Neutrophil (primary cell): ENCODE data around the gene SP3.

Experiments used
- H3K27ac ChIP-seq: fragments of 200-600 bp; sonication (generic); 2 replicates; pipeline ENCODE4 v1.5.1; 2016; ENCODE audit warnings: mild to moderate bottlenecking, moderate library complexity
- H3K27me3 ChIP-seq: fragments of 200-600 bp; sonication (generic); 2 replicates; pipeline ENCODE4 v1.6.0; 2016; ENCODE audit warnings: mild to moderate bottlenecking
- H3K36me3 ChIP-seq: fragments of 200-600 bp; sonication (generic); 2 replicates; pipeline ENCODE4 v1.5.1; 2017
- H3K4me1 ChIP-seq, 2 experiments: fragments of 200-600 bp in 1 of 2; sonication (generic) in 1 of 2; 1 replicate in 1 of 2; 2 replicates in 1 of 2; pipeline versions ENCODE4 v1.5.1 to v1.6.1; 2013 to 2016; ENCODE audit warnings: low read depth in 1 of 2, low read length in 1 of 2, mild to moderate bottlenecking in 1 of 2, moderate library complexity in 1 of 2; ENCODE audit not compliant: control insufficient read depth in 1 of 2, insufficient read depth in 1 of 2
- H3K4me3 ChIP-seq, 2 experiments: fragments of 200-600 bp in 1 of 2; sonication (generic) in 1 of 2; 1 replicate in 1 of 2; 2 replicates in 1 of 2; pipeline ENCODE4 v1.5.1; 2013 to 2016; ENCODE audit warnings: low read depth in 1 of 2, low read length in 1 of 2, mild to moderate bottlenecking in 1 of 2, moderate library complexity in 1 of 2
- H3K9me3 ChIP-seq: fragments of 200-600 bp; sonication (generic); 2 replicates; pipeline ENCODE4 v1.5.1; 2016
- TF ChIP-seq, protein P1 (sequence below): fragments of 200-600 bp; sonication (generic); IDR thresholded peaks from 2 replicates; pipeline ENCODE4 v1.5.1; 2016; ENCODE audit warnings: antibody characterized with exemption

SP3 gene

GRCh38 chr2:173982918-173983317 is 17.7 kb upstream of the SP3 start:
- Histone ChIP-seq H3K4me3 (no peak overlapping the region), H3K4me1 (peaks cover 11 to 17% of the 10 kb centered on the region in 2 experiments), H3K27me3 (no peaks in the 10 kb centered on the region), H3K36me3 (no peaks in the 10 kb centered on the region), H3K9me3 (no peaks in the 10 kb centered on the region), H3K27ac (no peak overlapping the region)
- TF ChIP-seq, protein P1, sequence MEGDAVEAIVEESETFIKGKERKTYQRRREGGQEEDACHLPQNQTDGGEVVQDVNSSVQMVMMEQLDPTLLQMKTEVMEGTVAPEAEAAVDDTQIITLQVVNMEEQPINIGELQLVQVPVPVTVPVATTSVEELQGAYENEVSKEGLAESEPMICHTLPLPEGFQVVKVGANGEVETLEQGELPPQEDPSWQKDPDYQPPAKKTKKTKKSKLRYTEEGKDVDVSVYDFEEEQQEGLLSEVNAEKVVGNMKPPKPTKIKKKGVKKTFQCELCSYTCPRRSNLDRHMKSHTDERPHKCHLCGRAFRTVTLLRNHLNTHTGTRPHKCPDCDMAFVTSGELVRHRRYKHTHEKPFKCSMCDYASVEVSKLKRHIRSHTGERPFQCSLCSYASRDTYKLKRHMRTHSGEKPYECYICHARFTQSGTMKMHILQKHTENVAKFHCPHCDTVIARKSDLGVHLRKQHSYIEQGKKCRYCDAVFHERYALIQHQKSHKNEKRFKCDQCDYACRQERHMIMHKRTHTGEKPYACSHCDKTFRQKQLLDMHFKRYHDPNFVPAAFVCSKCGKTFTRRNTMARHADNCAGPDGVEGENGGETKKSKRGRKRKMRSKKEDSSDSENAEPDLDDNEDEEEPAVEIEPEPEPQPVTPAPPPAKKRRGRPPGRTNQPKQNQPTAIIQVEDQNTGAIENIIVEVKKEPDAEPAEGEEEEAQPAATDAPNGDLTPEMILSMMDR: no peak

DNA sequence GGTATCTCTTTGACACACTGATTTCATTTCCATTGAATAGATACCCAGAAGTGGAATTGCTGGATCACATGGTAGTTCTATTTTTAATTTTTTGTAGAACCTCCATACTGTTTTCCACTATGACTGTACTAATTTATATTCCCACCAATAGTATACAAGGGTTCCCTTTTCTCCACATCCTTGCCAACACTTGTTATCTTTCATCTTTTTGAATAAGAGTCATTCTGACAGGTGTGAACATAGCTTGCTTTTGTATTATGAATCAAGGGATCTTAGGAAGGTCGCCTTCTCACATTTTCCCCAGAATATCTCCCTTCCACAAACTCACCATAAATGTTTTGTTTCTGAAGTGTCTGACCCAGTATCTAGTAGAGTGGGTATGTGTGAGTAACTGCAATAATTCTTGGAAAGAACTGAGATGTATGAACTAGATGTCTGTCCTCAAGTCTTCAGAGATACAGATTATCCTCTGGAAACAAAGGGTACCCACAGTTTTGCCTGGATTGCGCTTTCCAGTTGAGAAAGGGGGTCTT is 17.1 kb upstream of the SP3 start:
- no peaks in the 10 kb centered on the region for H3K36me3 ChIP-seq
- TF ChIP-seq, protein P1: no peak
- H3K27ac ChIP-seq: no peak overlapping the region
- H3K9me3 ChIP-seq: no peaks in the 10 kb centered on the region
- H3K4me3 ChIP-seq: no peak overlapping the region
- peaks cover 11% of the 10 kb centered on the region in 2 experiments for H3K4me1 ChIP-seq
- H3K27me3 ChIP-seq: no peaks in the 10 kb centered on the region

DNA sequence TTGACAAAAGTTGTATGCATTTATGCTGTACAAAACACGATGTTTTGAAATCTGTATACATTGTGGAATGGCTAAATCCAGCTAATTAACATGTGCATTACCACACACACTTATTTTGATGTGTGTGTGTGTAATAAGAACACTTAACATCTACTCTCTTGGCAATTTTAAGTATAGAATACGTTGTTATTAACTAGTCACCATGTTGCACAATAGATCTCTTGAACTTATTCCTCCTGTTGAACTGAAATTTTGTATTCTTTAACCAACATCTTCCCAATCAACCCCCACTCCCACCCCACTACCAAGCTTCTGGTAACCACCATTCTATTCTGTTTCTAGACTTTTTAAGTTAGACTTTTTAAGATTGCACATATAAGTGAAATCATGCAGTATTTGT is 16.3 kb upstream of the SP3 start:
- H3K27ac ChIP-seq: no peak overlapping the region
- TF ChIP-seq, protein P1: no peak
- no peaks in the 10 kb centered on the region for H3K36me3 ChIP-seq
- H3K4me1 ChIP-seq: peaks cover 3 to 4% of the 10 kb centered on the region in 2 experiments
- no peak overlapping the region for H3K4me3 ChIP-seq
- H3K9me3 ChIP-seq: no peaks in the 10 kb centered on the region
- H3K27me3 ChIP-seq: no peaks in the 10 kb centered on the region

- Histone ChIP-seq H3K9me3 (no peaks in the 10 kb centered on the region), H3K27me3 (no peaks in the 10 kb centered on the region), H3K36me3 (no peaks in the 10 kb centered on the region), H3K4me1 (no peaks in the 10 kb centered on the region), H3K27ac (no peak overlapping the region), H3K4me3 (no peak overlapping the region)
- TF ChIP-seq, protein P1: no peak
These were observed 14.7 kb upstream of the SP3 start for GRCh38 chr2:173979751-173980351.

GRCh38 chr2:173978447-173978846 is 13.3 kb upstream of the SP3 start:
- H3K9me3 ChIP-seq: no peaks in the 10 kb centered on the region
- no peak overlapping the region for H3K4me3 ChIP-seq
- H3K27ac ChIP-seq: no peak overlapping the region
- TF ChIP-seq, protein P1: no peak
- no peaks in the 10 kb centered on the region for H3K4me1 ChIP-seq
- no peaks in the 10 kb centered on the region for H3K36me3 ChIP-seq
- no peaks in the 10 kb centered on the region for H3K27me3 ChIP-seq
